22Rv1 (cell line): Measurements from ENCODE around the gene BIN2.

Source experiments
- ZFX ChIP-seq: fragments of 450-650 bp; IDR thresholded peaks from 2 replicates; pipeline ENCODE4 v1.6.1; 2017; ENCODE audit warnings: antibody characterized with exemption, borderline replicate concordance
- TF ChIP-seq, protein P1 (sequence below): fragments of 450-650 bp; IDR thresholded peaks from 2 replicates; pipeline ENCODE4 v1.5.1; 2017; ENCODE audit warnings: mild to moderate bottlenecking

DNA sequence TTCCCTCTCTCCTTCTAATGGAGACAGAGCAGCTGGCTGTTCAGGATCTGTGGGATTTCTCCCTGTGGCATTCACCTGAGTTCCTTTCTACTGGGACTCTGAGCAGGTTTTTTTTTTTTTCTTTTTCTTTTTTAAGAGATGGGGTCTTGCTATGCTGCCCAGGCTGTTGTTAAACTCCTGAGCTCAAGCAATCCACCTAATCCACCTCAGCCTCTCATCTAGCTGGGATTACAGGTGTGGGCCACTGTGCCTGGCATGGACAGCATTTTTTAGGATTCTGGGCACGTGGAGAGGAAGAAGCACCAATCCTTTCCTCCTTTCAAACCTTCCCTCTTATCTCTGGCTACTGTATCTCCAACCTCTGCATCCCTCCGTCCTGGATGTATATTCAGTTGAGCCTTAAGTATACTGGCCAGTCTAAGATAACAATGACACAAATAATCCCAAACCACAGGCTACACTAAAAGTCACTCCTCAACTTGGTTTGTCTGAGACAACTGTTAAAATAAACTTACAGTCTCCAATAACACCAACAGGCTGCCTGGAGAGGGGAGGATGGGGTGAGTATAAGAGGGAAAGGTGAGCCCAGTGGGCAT is 38.9 kb upstream of the BIN2 start:
- TF ChIP-seq, protein P1, sequence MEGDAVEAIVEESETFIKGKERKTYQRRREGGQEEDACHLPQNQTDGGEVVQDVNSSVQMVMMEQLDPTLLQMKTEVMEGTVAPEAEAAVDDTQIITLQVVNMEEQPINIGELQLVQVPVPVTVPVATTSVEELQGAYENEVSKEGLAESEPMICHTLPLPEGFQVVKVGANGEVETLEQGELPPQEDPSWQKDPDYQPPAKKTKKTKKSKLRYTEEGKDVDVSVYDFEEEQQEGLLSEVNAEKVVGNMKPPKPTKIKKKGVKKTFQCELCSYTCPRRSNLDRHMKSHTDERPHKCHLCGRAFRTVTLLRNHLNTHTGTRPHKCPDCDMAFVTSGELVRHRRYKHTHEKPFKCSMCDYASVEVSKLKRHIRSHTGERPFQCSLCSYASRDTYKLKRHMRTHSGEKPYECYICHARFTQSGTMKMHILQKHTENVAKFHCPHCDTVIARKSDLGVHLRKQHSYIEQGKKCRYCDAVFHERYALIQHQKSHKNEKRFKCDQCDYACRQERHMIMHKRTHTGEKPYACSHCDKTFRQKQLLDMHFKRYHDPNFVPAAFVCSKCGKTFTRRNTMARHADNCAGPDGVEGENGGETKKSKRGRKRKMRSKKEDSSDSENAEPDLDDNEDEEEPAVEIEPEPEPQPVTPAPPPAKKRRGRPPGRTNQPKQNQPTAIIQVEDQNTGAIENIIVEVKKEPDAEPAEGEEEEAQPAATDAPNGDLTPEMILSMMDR, result no peak
- TF ChIP-seq ZFX, result no peak
